ENCODE measurements around the gene DHRSX. TPM values are rescaled to one million over a fixed set of nuclear protein-coding genes. Genes with fewer than 3 reads are reported as not detected.

DHRSX gene
- total and polyA plus RNA-seq, 2 of the 8 experiments (the other 6 are each of a cell fraction or from before 2014, with no cell fraction given): 35.1 to 43.4 TPM

DNA sequence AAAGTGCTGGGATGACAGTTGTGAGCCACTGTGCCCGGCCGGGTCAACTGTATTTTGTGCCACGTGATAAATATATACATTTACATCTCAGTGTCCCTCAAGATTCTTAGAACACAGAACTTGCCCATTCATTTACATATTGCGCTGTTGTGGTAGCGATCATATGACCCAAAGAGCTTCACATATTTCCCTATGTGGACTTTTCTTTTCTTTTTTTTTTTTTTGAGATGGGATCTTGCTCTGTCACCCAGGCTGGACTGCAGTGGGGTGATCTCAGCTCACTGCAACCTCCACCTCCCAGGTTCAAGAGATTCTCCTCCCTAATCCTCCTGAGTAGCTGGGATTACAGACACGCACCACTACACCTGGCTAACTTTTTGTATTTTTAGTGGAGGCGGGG, 180.7 kb downstream of the DHRSX start:
- POLR2A ChIA-PET (ENCODE audit: partially characterized antibody): no interaction called here
- no peak overlapping the region for H3K18ac ChIP-seq (ENCODE audit: extremely low read depth, low read length)
- H4K8ac ChIP-seq (ENCODE audit: extremely low read depth, insufficient read depth, low read length): no peak overlapping the region
- no peaks in the 10 kb centered on the region for H3K23me2 ChIP-seq (ENCODE audit: low read depth, low read length)
- H2BK120ac ChIP-seq (replicated peaks; ENCODE audit: low read depth, low read length): no peak overlapping the region
- peaks cover 5% of the 10 kb centered on the region; the same call in 1 of the 2 replicates for H3K79me1 ChIP-seq (ENCODE audit: low read depth, low read length)
- no peak overlapping the region for H3K27ac ChIP-seq (ENCODE audit: low read depth, low read length)
- no peak overlapping the region for H3K4me3 ChIP-seq (ENCODE audit: extremely low read depth in 1 of 4, insufficient read depth in 2 of 4, low read depth in 3 of 4, low read length in 4 of 4)
- H2AK5ac ChIP-seq (ENCODE audit: low read depth, low read length): no peak overlapping the region
- H2BK5ac ChIP-seq (ENCODE audit: low read depth, low read length): no peak overlapping the region
- no peak for DNase-seq (ENCODE audit: low read depth in 1 of 2, low spot score in 2 of 2)
- H3K4me1 ChIP-seq (replicated peaks in 1 of 4; ENCODE audit: control insufficient read depth in 3 of 4, insufficient read depth in 4 of 4, low read length in 3 of 4): no peaks in the 10 kb centered on the region
- H3K23ac ChIP-seq (ENCODE audit: insufficient read length): no peak overlapping the region
- H3K9ac ChIP-seq (replicated peaks in 1 of 4; ENCODE audit: extremely low read depth in 1 of 4, low read depth in 3 of 4, low read length in 3 of 4): no peak overlapping the region
- no peaks in the 10 kb centered on the region for H3K9me3 ChIP-seq (ENCODE audit: insufficient read depth in 2 of 2, low read depth in 1 of 2, low read length in 1 of 2)
- 0 out of 8 replicates have a peak, but pooled peaks cover 0 to 3% (median 0%) of the 10 kb centered on the region in 4 experiments for H3K36me3 ChIP-seq (ENCODE audit: control insufficient read depth in 2 of 4, insufficient read depth in 4 of 4, low read length in 3 of 4)
- H3K4me2 ChIP-seq (ENCODE audit: insufficient read depth in 1 of 2, low read depth in 2 of 2, low read length in 2 of 2): no peak overlapping the region
- H2BK12ac ChIP-seq (ENCODE audit: low read depth, low read length): no peak overlapping the region
- no peaks in the 10 kb centered on the region for H3K79me2 ChIP-seq (ENCODE audit: control insufficient read depth in 1 of 2, insufficient read depth in 2 of 2, low read length in 2 of 2)
- H3K27me3 ChIP-seq (replicated peaks in 1 of 4; ENCODE audit: control insufficient read depth in 3 of 4, extremely low read depth in 1 of 4, insufficient read depth in 3 of 4, low read length in 3 of 4): no peaks in the 10 kb centered on the region
- H2AFZ ChIP-seq (ENCODE audit: low read length): no peak overlapping the region
- no peak overlapping the region for H3K14ac ChIP-seq (ENCODE audit: insufficient read length)
- no peaks in the 10 kb centered on the region for H4K20me1 ChIP-seq (replicated peaks in 1 of 2; ENCODE audit: control insufficient read depth in 1 of 2, insufficient read depth in 2 of 2, low read length in 2 of 2)
- CTCF ChIA-PET (ENCODE audit: partially characterized antibody): no interaction called here
- whole genome bisulfite sequencing, 2 experiments (ENCODE audit: extremely low coverage in 1 of 2, insufficient coverage in 1 of 2, insufficient read length in 1 of 2, insufficient replicate concordance in 2 of 2, low coverage in 1 of 2, low lambda C conversion rate in 2 of 2, missing lambda C conversion rate in 1 of 2): 100% methylated on average over 6 of the region's 7 CpGs; no CpG with 5 or more reads in 1 of the 2 experiments
- FAIRE-seq: no peak
- no peak overlapping the region for H3K56ac ChIP-seq (replicated peaks; ENCODE audit: insufficient read length, low read depth, low read length)
- no peak overlapping the region for H2BK20ac ChIP-seq (ENCODE audit: low read length)
- no peak overlapping the region for H2BK15ac ChIP-seq (ENCODE audit: low read length)
- H3K4ac ChIP-seq (replicated peaks; ENCODE audit: insufficient read length, low read depth, low read length): no peak overlapping the region
- no peak overlapping the region for H4K91ac ChIP-seq (replicated peaks; ENCODE audit: insufficient read length, low read length)
- H4K5ac ChIP-seq (ENCODE audit: insufficient read length, low read depth, low read length): no peak overlapping the region
- TF ChIP-seq BCL11A (IDR thresholded peaks at IDR 0.05; ENCODE audit: low read depth in 2 of 2, low read length in 2 of 2) (no peak), NRF1 (IDR thresholded peaks at IDR 0.05; ENCODE audit: low read depth, low read length) (no peak), EP300 (IDR thresholded peaks at IDR 0.05; ENCODE audit: borderline replicate concordance in 1 of 2, low read depth in 2 of 2, low read length in 2 of 2) (no peak), TAF7 (optimal IDR thresholded peaks at IDR 0.05; ENCODE audit: borderline replicate concordance, low read depth, low read length) (no peak), PHF8 (conservative IDR thresholded peaks at IDR 0.05; ENCODE audit: low read depth, low read length) (no peak), CBX8 (IDR thresholded peaks at IDR 0.05; ENCODE audit: borderline replicate concordance, low read depth, low read length) (no peak), ASH2L (IDR thresholded peaks at IDR 0.05; ENCODE audit: low read length) (no peak), TCF12 (IDR thresholded peaks at IDR 0.05; ENCODE audit: low read depth, low read length) (no peak)
